GM21447 (cell line): Measurements from ENCODE around the gene DNAAF1.
"Not testable (repeated sequence)": the region's sequence is repeated elsewhere in the genome, so short reads cannot be mapped to it uniquely, and the experiment has no call there.

Source experiments
- ATAC-seq: cut with Tn5 transposase; IDR thresholded peaks from one replicate; pipeline ENCODE4 v1.9.1; 2021; ENCODE audit not compliant: unreplicated experiment

The DNAAF1 gene

DNA sequence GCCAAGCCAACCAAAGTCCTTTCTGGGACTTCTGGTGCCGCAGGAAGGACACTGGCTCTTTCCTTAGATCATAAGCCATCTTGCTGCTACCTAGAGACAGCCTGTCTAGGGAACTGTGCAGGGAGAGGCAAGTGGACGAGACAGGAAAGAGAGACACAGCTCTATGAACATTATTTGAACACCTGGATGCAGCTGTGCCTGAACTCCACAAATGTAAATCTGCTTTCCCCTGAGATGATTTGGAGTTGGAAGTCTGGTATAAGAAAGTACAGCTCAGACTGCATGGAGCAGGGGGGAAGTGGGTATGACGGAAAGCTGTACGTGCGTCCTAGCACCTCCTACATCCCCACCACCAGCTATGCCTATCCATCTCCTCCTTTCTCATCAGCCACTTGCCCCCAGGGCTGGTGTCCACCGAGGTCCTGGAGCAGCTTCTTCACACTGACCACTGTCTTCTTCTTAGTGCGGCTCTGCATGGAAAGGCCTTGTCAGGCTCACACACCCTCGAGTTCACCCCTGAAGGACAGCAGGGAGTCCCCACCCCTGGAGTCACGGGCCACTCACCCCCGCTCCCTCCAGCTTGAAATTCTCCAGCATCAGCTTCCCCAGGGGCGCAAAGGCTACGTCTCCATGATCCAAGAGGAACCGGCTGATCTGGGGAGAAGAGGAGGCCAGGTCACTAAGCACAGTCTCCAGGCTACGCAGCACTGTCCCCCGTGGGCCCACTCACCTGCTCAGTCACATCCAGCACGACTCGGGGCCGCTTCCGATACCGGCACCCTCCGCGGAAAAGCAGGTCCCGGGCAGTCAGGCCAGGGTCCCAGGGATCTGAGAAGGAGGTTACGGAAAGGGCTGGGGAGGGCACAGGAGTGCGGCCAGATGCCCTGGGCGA, 37.8 kb downstream of the DNAAF1 start:
- ATAC-seq: no peak

- ATAC-seq: no peak
Measured at GRCh38 chr16:84183572-84183875, 38.4 kb downstream of the DNAAF1 start.

- ATAC-seq: no peak
Measured at GRCh38 chr16:84183911-84184591, 38.9 kb downstream of the DNAAF1 start.

DNA sequence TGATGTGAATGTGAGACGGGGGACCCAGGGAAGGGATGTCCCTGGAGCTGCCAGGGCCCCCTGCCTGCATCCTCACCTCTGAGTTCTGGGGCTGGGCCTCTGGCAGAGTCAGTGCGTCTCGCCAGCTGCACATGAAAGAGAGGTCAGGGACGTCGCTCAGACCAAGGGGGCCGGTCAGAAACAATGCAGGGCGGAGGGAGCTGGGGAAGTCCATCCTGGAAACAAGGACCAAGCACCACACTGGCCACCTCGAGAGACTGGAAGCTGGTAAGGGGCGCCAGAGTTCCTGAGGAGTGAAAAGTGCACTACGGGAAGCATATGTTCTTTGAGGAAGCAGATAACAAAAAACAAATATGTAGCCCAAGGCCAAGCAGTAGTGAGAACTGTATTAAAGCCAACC, 39.7 kb downstream of the DNAAF1 start:
- ATAC-seq: no peak

DNA sequence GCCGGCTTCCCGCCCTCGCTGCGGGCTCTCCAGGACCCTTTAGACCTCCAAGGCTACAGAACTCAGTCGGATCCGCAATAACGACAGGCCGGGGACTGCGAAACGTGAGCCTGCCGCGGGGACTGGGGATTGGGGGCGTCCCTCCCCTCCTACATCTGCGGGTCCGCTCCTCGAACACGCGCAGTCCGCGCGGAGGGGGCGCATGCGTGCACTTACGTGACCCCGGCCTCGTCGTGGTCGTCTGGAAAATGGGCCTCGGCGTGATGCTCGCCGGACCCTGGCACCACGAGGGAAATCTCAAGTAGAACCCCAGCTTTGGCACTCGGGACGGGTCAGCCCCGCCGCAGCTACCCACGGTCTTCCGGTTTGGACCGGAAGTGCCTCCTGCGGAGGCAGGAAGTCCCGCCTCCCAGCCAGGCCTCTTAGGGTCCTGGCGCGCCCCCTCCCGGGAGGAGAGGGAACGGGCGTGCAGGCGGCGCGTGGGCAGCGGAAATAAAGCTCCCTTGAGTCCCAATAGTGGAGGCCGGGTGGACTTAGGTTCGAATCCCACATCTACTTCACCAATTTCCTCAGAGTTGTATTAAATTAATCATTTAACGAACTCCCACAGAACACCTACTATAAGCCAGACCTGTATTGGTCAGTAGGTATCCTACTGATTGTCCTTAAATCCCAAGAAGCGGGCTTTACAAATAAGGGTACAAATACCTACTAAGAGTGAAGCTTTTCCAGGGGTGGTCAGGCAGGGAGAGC, 41.8 kb downstream of the DNAAF1 start, which contains the start of gene TAF1C:
TSS of gene TAF1C (minus strand) at position 373 of the 753 bp plus-strand sequence. CDS start 2,069 bp downstream, outside the sequence.
- ATAC-seq: peak; percentile 90

DNA sequence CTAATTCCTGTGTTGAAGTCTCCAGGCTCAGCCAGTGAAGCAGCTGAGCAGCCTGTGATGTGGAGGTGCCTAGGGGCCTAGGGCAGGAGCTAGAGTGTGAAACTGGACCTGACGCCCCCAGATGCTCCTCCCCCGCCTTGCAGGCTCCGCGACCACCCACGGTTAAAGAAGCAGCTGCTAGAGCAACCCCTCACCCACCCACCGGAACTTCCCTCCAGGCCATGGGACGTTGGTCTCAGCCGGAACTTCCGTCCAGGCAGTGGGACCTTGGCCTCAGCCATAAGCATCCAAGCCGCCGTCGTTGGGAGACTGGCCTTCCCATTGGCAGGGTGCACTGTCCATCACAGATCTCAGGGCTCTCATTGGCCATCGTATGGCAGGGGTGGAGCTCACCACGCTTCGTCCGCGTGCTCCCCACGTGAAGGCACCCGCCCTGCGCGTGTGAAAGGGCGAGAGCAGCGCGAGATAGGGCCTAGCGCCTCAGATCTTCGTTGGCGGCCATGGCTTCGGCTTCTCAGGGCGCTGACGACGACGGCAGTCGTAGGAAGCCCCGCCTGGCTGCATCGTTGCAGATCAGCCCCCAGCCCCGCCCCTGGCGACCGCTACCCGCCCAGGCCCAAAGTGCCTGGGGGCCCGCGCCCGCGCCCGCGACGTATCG, 45.8 kb downstream of the DNAAF1 start, which contains the start of gene ADAD2:
TSS of gene ADAD2 (plus strand) at position 427 of the 658 bp plus-strand sequence. CDS start at position 501, 74 bp downstream.
- no peak for ATAC-seq

DNA sequence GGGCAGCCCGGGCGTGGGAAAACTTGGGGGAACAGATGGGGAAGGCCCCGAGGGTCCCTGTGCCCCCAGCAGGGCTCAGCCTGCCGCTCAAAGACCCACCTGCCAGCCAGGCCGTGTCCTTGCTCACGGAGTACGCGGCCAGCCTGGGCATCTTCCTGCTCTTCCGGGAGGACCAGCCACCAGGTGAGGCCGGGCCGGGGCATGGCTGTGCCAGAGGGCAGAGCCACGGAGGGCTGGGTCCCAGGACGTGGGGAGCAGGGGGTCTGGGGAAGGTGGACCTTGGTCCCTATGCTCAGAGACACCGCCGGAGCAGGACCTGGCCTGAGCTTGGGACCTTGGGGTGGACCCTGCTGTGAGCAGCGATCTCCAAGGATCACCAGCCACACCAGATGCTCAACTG, 46.4 kb downstream of the DNAAF1 start:
- ATAC-seq: no peak

DNA sequence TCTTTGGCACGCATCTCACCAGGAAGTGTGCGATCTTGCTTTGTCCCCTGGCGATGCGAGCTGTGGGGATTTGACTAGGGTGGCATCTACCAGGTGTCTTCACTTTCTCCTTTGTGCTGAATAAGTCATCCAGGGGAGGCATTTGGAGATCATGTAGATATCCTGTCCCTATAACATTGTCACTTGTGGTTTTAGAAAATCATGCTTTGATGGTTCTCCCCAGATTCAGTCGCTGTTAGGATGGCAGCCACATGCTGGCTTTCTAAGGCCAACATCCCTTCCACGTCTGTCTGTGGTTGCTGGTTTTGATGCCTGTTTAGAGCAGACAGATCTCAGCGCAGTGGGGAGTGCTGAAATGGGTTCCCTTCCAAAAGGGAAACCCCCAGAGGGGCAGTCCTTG, 48.4 kb downstream of the DNAAF1 start:
- ATAC-seq: no peak

DNA sequence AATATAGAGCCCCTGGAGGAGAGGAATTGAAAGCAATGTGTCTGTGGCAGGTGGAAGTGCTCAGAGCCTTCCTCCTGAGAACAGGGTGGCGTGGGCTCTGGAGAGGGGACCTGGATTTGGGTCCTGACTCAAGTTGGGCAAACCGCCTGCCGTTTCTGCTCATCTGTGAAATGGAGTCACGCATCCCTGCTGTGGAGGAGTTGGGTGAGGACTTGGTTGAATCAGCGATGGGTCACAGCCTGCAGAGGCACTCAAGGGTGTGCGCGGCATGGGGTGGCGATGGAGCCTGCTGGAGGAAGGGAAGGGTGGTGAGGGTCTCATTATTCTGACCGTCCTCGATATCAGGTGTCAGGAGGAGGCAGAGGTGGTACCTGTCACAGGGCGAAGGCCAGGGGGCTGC, 48.9 kb downstream of the DNAAF1 start:
- no peak for ATAC-seq

- peak; percentile 61 for ATAC-seq
Measured at GRCh38 chr16:84194470-84195200, 49.5 kb downstream of the DNAAF1 start.

GRCh38 chr16:84195201-84196093, 50.3 kb downstream of the DNAAF1 start:
- no peak for ATAC-seq

DNA sequence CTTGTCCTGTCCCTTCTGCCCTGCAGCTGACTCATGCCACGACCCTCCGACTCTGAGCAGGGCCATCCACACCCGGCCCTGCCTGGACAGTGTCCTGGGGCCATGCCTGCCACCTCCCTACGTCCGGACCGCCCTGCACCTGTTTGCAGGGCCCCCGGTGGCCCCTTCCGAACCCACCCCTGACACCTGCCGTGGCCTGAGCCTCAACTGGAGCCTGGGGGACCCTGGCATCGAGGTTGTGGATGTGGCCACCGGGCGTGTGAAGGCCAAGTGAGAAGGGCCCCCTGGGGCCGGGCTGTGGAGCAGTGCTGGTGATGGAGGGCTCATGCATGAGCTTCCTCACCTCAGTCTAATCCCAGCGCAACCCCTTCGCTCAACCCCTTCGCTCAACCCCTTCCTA, 51.0 kb downstream of the DNAAF1 start:
- ATAC-seq: no peak

GRCh38 chr16:84196727-84197394, 51.8 kb downstream of the DNAAF1 start:
- no peak for ATAC-seq

DNA sequence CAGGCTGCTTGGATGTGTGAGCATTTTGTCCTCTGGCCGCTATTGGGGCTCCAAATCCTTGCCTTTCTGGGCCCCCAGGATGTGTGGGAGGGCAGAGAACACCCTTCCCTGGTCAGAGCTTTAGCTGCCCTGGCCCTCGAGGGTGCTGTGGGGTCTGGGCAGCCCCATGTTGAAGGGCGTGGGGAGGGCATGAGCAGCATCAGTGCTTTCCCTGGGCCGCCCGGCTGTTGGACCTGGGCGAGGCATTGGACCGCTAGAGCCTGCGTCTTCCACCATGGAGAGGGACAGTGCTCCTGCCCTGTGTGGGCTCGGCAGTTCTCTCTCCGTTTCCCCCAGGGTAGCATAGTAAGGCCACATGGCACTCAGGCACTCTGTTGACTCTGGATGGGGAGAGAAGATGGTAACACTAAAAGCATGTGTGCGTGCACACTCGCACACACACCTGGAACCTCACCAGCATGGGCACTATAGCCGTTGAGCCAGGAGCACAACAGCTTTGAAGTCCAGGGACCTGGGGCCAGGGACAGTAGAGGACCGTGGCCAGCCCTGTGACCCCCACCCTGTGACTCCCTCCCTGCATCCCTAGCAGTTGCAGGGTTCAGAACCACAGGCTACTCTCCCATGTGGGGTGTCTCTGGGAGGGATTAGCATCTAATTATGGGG, 52.5 kb downstream of the DNAAF1 start:
- no peak for ATAC-seq

DNA sequence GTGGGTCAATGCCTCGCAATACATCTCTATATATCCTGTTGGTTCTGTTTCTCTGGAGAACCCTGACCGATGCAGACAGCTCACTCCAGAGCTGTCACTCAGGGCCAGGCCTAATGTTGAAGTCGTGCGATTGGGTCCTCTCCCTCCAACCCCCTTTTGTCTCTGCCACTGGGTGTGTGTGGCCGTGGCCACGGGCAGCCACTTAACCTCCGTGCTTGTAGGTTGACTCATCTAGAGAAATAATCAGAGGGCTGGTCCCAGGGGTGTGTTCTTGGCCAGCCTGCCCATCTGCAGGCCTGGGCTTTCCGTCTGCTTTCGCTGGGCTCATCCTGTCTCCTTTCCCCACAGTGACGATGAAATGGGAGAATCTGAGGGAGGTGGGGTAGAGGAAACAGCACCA, 53.3 kb downstream of the DNAAF1 start:
- no peak for ATAC-seq

- no peak for ATAC-seq
Measured at GRCh38 chr16:84199097-84199496, 54.0 kb downstream of the DNAAF1 start.

DNA sequence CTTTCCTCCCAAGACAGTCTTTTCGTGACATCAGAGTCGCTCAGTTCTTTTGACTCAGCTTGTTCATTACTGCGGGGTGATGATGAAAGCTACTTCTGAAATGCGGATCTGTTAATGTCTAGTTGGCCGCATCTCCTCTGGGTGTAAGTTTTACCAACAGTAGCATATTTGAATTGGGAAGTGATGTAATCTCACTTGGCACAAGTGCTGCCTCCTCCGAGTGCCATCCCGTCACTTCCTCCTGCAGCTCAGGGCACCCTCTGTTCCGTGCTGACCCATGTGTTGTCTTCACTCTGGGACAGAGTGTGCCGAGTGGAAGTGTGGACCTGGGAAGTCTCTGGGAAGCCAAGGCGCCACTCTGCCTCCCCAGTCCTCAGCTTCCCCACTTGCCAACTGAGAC, 54.8 kb downstream of the DNAAF1 start:
- no peak for ATAC-seq

GRCh38 chr16:84204551-84204950, 59.4 kb downstream of the DNAAF1 start:
- not testable (repeated sequence) for ATAC-seq
